Measurements from ENCODE around the gene TOR4A.
"Not testable (repeated sequence)": the region's sequence is repeated elsewhere in the genome, so short reads cannot be mapped to it uniquely, and the experiment has no call there.

TOR4A gene

DNA sequence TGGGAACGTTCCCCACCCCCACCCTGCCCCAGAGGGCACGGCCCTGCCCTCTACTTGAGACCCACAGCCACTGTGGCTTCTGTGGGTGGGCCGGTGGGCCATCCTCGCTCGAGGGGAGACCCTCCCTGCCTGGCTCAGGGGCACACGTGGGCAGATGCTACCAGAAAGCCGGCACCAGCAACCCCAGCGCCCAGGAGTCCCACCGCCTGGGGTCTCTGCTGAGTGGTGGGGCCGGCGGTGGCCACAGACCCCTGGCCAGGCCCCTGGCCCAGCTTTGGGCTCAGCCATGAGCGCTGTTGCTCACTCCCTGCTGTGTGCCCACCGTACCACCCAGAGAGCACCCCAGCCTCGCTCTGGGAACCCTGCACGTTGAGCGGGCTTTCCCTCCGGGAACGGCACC, 41.1 kb downstream of the TOR4A start:
- DNase-seq (ENCODE audit: low spot score) = no peak

DNA sequence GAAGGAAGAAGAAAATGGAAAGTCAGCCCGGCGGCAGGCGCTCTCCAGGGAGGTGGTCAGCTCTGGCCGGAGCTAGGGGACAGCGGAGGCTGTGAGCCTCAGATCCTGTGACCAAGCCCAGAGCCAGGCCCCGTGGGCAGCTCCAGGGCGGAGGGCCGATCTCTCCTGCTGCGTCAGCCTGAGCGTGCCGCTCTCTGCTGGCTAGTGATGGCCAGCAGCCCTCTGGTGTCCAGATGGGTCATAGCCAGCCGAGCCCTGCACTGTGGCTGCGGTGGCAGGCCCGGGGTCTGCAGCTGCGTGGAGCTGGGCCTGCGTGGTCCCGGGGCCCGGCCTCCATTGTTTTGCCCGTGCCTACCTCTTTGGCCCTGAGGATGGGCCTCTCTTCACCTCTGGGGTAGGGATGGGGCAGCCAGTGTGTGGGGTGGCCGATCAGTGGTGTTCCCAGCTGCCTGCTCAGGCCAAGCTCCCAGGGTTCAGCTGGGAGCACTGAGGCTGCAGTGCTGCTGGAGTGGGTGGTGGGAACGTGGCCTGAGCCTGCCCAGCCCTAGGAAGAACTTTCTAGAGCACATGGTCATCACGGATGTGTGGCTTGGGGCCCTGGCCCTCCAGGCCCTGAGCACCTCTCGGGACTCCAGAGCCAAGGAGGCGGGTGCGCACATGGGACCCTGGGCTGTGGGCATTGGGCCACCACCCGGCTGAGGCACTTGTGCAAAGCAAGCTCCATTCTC, 41.6 kb downstream of the TOR4A start:
- DNase-seq (ENCODE audit: low spot score) = no peak

DNA sequence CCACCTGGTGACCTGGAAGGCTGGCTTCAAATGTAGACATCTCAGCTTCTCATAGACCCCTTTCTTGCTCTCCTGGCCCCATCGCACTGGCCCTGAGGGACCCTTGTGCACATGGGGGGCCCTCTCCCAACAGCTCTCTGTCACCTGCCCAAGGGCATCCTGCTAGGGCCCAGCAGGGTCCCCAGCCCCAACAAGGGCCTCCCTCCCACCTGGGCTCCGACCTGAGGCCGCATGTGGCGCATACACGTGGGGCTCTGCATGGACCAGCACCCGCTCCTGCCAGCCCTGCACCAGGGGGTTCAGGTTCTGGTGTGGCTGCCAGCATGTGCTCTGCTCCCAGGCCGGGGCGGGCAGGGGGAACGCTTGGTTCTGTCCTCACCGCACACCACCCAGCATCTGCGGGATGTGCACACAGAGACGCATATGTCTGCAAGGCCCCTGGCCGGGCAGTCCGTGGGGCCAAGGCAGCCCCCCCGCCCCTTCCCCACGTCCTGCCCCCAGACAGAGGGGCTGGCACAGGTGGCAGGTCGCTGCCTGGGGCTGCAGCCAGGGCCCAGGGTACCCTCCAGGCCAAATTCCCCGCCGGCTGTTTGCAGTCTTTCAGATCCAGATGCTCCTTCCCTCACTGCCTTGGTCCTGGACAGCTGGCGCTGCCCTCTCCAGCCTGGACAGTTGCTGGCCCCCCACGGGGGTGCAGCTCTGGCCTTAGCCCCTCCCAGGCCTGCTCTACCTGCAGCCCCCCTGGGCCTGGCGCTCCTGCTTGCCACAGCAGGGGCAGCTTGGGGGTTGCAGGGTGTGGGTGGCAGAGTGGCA, 42.4 kb downstream of the TOR4A start:
- no peak for DNase-seq (ENCODE audit: low spot score)

DNA sequence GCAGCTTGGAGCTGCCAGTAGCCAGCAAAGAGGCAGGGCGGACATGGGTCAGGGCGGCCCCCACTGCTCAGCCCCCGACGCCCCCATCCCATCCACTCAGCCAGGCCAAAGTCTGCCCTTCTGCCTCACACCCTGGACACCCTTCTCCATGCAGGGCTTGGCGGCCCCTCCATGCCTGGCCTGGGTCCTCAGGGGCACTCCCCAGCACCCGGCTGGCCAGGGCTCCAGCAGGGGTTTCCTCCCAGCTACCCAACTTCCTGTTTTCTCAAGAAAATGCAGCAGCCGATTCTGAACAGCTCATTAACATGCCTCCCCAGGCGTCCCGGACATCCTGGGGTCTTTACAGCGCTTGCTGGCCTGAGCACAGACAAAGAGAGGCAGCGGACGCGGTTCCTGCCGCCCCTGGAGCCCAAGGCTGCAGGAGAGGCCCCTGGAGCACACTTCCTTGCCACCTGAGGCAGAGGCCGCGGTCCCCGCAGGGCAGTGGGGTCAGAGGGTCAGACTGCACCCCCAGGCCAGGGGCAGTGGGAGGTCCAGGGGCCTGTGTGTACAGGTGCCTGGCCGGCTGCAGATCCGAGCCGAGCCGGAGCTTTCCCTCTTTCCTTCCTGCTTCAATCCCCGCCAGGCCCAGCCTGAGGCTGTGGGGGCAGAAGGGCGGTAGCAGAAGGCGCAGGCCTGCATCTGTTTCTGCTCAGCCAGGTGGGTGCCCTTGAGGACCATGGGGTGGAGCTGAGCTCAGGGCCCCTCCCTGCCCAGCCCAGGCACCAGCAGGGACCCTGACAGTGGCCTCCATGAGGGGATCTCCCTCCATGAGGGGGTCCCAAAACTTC, 43.2 kb downstream of the TOR4A start:
- peak; percentile 73 for DNase-seq (ENCODE audit: low spot score)

DNA sequence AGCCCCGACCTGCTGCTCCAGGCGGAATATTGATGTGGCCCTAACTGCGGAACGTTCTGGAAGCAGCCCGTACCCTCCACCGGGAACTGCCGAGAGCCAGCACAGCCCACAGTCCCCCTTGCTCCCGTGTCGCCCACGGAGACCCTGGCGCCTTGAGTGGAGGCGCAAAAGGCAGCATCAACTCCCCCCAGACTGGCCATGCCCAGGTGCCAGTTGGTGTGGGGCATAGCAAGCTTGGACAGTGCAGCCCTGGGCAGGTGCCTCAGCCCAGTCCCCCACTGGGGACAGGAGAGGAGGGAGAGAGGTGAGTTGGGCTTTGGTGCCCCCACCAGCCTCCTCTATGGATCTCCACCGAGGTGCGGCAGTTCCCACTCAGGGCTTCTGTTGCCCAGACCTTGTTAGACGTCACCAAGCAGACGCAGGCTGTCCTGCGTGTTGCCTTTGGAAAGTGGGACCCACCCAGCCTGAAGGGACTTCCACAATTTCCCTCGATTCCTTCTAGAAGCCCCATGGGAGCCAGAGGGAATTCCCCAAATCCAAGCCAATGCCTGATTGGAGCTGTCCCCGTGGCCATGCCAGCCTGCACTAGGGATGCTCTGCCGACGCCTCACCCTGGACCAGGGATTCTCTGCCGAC, 44.3 kb downstream of the TOR4A start:
- no peak for DNase-seq (ENCODE audit: low spot score)

DNA sequence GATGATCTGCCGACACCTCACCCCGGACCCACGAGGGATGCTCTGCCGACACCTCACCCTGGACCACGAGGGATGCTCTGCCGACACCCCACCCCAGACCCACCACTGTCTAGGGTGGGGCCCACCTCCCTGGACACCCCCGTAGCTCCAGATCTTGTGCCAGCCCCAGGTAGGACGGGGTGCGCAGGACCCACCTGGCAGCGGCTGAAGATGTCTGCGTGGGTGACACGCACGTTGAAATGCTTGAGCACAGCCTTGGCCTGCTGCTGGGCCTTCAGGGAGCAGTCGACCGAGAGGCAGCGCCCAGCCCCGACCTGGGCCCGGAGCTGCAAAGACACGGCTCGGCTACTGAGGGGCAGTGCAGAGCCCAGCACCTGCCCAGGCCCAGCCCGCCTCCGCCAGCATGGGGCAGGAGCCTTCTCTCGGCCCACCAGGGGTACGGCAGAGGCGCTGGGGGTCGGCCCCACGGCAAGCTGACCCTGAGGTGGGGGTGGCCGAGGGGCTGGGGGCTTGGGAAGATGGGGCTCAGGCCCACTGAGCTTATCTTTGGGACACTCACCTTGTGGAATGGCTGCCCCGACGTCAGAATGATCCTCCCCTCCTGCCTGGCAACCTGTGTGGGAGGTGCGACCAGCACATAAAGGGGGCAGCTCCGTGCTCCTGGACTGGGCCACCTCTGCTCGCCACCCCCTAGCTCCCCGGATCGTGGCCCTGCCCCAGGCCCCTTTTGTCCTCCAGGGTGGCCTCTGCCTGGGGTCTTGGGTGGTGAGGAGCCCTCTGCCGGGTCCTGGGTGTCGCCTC, 46.2 kb downstream of the TOR4A start:
- DNase-seq (ENCODE audit: low spot score) = no peak

DNA sequence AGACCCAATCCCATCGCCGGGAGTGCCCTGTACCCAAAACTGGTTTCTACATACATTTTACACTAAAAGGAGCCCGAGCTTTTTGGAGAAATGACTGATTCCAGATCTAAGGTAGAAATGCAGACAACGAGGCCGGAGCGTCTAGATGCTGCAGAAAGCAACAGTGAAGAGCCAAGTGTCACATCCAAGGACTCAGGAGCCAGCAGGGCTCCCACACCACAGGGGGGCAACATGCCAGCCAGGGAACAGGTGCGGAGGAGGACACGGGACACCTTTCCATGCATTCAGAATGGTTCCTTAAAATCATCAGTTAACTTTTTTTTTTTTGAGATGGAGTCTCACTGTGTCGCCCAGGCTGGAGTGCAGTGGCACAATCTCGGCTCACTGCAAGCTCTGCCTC, 47.6 kb downstream of the TOR4A start:
- no peak for DNase-seq (ENCODE audit: low spot score)

DNA sequence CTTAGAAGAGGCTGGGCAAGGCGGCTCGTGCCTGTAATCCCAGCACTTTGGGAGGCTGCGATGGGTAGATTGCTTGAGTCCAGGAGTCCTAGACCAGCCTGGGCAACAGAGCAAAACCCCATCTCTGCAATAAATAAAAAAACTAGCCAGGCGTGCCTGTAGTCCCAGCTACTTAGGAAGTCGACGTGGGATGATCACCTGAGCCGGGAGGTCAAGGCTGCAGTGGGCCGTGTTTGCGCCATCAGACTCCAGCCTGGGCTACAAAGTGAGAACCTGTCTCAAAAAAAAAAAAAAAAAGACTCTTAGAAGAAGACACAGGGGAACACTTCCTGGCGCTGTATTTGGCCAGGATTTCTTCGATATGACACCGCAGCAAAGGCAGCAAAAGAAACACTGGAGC, 48.3 kb downstream of the TOR4A start:
- DNase-seq (ENCODE audit: low spot score) = no peak

DNA sequence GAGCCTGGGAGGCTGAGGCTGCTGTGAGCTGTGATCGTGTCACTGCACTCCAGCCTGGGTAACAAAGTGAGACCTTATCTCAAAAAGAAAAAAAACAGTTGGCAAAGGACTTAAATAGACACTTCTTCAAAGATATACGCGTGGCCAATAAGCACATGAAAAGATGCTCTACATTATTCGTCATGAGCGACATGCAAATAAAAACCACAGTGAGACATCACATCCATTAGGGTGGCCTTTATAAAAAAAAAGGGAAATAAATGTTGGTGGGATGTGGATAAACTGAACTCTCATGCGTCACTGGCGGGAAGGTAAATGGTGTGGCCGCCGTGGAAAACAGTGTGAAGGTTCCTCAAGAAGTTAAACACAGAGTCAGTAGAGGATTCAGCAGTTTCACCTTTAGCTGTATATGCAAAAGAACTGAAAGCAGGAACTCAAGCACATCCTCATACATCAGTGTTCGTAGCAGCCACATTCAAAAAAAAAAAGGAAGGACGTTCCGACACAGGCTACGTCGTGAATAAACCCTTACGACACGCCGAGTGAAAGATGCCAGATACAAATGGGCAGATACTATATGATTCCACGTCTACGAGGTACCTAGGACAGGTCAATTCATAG, 49.0 kb downstream of the TOR4A start:
- peak; percentile 66 for DNase-seq (ENCODE audit: low spot score)

DNA sequence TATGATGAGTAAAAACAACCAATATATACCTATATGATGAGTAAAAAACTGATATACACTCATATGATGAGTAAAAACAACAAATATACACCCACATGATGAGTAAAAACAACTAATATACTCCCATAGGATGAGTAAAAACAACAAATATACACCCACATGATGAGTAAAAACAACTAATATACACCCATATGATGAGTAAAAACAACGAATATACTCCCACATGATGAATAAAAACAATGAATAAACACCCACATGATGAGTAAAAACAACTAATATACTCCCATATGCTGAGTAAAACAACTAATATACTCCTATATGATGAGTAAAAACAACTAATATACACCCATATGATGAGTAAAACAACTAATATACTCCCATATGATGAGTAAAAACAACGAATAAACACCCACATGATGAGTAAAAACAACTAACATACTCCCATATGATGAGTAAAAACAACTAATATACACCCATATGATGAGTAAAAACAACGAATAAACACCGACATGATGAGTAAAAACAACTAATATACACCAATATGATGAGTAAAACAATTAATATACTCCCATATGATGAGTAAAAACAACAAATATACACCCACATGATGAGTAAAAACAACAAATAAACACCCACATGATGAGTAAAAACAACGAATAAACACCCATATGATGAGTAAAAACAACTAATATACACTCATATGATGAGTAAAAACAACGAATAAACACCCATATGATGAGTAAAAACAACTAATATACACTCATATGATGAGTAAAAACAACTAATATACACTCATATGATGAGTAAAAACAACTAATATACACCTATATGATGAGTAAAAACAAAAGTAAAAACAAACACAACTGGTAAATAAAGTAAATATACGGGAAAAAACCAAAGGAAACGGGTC, 50.4 kb downstream of the TOR4A start:
- not testable (repeated sequence) for DNase-seq (ENCODE audit: low spot score)

DNA sequence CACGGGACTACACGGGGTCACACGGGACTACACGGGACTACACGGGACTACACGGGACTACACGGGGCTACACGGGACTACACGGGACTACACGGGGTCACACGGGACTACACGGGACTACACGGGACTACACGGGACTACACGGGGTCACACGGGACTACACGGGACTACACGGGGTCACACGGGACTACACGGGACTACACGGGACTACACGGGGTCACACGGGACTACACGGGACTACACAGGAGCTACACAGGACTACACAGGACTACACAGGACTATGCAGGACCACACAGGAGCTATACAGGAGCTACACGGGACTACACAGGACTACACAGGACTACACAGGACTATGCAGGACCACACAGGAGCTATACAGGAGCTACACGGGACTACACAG, 52.1 kb downstream of the TOR4A start:
- not testable (repeated sequence) for DNase-seq (ENCODE audit: low spot score)

DNA sequence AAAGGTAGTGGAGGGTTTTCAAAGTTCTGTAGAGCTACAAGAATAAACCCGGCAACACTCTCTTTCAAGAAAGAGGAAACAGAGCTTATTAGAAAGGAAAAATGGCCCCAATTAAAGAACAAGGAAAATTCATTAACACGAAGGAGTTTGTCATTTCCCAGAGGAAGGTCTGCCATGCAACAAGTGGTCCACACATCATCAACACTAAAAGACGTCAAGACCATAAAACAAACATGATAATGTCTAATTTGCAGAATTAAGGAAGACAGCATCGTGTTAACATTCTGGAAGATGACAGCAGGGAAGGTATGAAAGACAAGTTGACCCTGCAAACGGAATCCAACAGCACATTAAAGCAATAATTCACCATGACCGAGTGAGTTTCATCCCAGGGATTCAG, 53.2 kb downstream of the TOR4A start:
- DNase-seq (ENCODE audit: low spot score) = no peak

DNA sequence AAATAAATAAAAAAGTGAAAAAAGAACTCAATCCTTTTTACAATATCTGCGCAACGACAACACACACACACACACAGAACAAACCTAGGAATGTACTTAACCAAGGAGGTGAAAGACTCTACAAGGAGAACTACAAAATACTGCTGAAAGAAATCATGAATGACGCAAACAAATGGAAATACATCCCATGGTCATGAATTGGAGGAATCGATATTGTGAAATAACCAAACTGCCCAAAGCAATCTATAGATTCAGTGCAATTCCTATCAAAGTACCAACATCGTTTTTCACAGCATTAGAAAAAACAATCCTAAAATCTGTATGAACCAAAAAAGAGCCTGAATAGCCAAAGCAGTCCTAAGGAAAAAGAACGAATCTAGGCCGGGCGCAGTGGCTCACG, 54.4 kb downstream of the TOR4A start:
- no peak for DNase-seq (ENCODE audit: low spot score)

Data from NAMALWA (cell line).